Ovary (tissue), 3 donors: ENCODE data around the gene ZCCHC17.

Source experiments
- POLR2A ChIP-seq: fragments of 450-650 bp; IDR thresholded peaks from one replicate; pipeline ENCODE4 v1.6.1; 2017; ENCODE audit warnings: antibody characterized with exemption, mild to moderate bottlenecking, moderate library complexity
- TF ChIP-seq, protein P1 (sequence below), 3 donors: fragments of 450-650 bp in 2 of 3; fragments of 200-600 bp in 1 of 3; IDR thresholded peaks; one replicate each; pipeline versions ENCODE4 v1.5.1 to v1.8.0; 2016 to 2022; ENCODE audit warnings: antibody characterized with exemption in 3 of 3, mild to moderate bottlenecking in 1 of 3
- donor health status: DM: no; HTN: no; CAD: no.

DNA sequence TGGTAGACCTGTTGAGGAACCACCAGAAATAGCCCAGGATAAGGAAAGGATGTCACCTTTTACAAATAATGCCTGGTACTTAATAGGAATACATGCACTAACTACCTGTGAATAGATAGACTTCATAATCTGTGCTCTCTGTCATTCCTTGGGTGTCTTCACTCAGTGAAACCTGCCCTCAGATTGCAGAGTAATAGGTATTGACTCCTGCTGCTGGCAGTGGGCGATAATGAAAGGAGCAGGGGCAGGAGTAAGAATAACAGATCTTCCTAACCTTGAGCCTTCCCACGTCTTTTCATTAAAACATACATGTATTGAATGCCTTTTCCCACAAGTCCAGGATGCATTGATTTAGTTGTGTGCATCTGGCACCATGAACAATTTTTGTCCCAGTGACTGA is 59.6 kb downstream of the ZCCHC17 start:
- TF ChIP-seq, protein P1, sequence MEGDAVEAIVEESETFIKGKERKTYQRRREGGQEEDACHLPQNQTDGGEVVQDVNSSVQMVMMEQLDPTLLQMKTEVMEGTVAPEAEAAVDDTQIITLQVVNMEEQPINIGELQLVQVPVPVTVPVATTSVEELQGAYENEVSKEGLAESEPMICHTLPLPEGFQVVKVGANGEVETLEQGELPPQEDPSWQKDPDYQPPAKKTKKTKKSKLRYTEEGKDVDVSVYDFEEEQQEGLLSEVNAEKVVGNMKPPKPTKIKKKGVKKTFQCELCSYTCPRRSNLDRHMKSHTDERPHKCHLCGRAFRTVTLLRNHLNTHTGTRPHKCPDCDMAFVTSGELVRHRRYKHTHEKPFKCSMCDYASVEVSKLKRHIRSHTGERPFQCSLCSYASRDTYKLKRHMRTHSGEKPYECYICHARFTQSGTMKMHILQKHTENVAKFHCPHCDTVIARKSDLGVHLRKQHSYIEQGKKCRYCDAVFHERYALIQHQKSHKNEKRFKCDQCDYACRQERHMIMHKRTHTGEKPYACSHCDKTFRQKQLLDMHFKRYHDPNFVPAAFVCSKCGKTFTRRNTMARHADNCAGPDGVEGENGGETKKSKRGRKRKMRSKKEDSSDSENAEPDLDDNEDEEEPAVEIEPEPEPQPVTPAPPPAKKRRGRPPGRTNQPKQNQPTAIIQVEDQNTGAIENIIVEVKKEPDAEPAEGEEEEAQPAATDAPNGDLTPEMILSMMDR (IDR thresholded peaks at IDR 0.05) = no peak
- TF ChIP-seq POLR2A = no peak
